Ramos (cell line): ENCODE results near the gene EXTL2.
"Not testable (repeated sequence)": the region's sequence is repeated elsewhere in the genome, so short reads cannot be mapped to it uniquely, and the experiment has no call there.

Experiments
- in situ Hi-C: fragments of 300-500 bp; cut with MboI; formaldehyde crosslinking; loops from one replicate; pipeline ENCODE4 v1.14.3; 2022; ENCODE audit warnings: low sequenced_read_pairs; ENCODE audit not compliant: unreplicated experiment

Gene EXTL2

DNA sequence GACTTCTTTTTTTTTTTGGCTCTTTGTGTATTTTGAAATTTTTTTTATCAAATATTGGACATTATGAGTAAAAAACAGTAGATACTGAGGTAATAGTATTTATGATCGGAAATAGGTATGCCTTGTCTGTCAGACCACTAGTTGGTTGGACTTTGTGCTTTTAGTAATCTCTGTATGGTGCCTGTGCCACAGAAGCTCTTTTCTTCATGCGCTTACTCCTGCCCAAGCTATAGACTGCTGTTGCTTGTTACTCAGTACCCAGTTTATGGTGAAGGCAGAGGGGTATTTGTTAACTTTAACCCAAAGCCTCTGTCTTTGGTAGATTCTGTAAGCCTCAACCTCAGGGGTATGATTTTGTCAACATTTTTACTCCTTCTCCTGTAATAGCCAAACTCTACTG, 9.9 kb upstream of the EXTL2 start:
- in situ Hi-C loops, result no loop called here

DNA sequence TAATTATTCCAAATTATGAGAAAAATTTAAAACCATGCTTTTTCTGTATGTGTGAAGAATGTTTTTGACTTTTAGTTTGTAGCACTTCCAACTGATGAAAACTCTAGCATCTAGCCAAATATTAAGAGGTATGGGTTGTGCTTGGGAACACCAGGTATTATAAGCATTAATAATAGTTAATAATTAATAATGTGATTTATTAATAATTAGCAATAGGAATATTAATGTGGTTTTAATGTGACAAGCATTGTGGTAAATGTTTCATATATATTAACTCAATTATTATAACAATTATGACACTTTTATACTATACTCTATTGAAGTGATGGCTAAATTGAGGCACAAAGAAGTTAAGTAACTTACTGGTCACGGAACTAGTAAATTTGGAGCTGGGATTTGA, 9.1 kb upstream of the EXTL2 start:
- in situ Hi-C loops, result no loop called here

DNA sequence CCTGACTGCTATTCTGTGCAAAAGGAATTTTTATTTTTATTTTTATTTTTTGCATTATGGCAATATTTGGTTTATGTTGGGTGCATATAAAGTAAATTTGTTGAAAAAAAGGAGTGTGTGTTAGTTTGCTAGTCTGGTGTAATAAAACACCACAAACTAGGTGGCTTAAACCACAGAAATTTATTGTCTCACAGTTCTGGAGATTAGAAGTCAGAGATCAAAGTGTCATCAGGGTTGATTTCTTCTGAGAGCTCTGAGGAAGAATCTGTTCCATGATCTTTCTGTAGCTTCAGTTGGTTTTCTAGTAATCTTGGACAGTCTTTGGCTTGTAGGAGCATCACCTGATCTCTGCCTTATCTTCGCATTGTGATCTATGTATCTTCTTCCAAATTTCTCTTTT, 7.7 kb upstream of the EXTL2 start:
- in situ Hi-C loops, result no loop called here

DNA sequence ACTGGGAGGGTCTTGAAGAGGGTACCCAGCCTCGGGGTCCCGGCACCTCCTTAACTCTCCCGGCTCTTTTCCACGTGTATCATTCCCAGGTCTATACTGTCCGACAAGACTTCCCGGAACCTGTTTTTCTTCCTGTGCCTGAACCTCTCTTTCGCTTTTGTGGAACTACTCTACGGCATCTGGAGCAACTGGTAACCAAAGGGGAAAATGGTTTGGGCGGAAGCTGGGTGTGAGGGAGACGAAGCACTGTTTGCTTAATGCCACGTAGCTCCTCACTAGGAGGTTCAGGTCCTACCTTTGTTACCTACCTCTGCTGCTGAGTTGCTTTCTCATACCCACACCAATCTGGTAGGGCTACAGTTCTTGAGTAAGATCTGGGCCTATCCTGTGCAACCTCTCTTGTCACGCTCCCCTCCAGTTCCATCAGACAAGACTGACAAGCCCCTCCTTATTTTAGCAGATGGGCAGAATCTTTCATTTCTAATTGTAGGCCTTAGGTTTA, 1.9 kb upstream of the EXTL2 start:
- in situ Hi-C loops, result no loop called here

DNA sequence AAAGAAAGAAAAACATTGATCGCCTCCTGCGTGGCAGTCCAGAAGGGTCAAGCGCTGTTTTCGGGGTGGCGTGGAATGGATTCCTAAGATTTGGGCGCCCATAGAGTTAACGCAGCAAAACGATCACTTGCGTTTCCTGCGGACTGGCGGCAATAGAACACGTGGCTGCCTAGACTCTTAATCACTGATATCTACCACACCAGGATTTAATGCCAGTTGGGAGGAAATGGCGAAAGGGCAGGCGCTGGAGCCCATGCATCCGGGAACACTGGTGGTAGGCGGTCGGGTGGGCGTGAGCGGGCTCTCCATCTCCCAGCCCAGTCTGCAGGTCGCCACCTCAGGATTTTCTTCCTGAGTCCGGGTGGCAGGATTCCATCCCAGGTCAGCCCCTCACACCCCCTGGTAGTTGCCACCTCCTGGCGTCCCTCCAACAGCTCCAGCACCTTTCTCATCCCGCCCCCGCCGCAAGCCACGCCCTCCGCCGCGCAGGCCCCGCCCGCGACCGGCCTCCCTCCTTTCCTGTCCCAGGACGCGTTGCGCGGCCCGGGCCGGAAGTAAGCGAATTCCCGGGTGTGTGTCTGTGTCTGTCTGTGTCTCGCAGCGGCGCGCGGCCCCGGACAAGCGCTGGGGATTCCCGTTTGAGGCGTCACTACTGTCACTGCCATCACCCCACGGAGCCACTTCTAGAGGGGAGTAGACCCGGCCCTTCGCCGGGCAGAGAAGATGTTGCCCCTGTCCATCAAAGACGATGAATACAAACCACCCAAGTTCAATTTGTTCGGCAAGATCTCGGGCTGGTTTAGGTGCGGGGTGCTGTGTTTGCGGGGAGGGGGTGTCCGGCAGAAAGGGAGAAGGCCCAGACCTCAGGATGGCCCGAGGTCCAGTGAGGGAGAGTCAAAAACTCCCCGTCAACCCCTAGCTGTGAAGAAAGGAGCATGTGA, 1.2 kb upstream of the EXTL2 start, which contains the start of gene SLC30A7:
Gene SLC30A7, plus strand, starts transcription at position 551 of the 941 bp plus-strand sequence. Its CDS starts 173 bp downstream, at position 724.
- in situ Hi-C loops, result no loop called here

DNA sequence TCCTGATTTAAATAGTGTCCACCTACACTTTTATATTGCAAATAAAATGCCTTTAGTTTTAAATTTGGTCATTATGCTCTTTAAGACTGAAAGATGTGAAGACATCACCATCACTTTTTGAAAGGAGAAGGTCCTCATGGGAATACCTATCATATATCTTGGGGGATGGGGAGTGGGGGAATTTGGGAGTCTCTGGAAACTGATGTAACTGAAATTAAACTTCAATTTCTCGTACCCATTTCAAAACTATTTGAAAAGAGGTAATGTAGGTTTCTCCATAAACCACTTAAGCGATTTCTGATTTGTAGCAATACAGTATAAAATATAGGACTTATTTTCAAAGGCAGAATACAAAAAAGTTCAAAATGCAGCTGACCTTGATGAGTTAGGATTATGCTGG, 924 bp downstream of the EXTL2 start:
- in situ Hi-C loops, result no loop called here

DNA sequence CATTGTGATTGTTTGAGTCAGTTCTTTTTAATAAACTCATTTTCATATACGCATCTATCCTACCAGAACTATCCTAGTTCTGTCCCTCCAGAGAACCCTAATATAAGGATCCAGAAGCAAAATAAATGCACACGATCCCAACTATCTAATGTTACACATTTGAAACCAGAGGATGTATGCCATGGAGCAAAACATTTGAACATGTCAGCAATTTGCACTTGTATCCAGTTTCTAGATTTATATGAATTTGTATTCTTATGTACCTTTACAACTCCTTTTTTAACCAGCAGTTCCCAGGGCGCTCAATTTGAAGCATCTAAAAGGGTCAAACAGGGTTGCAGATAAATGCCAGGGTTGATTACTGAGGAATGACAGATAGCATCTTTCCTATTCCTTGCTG, 2.1 kb downstream of the EXTL2 start:
- in situ Hi-C loops, result no loop called here

DNA sequence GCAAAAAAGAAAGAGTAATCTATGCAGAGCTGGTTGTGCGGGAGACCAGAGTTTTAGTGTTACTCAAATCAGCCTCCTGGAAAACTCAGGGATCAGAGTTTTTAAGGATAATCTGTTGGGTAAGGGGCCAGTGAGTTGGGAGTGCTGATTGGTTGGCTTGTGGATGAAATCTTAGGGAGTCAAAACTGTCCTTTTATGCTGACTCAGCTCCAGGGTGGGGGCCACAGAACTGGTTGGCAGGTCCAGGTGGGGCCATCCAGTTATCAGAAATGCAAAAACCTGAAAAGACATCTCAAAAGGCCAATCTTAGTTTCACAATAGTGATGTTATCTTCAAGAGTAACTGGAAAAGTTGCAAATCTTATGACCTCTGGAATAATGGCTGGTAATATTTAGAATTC, 3.3 kb downstream of the EXTL2 start:
- in situ Hi-C loops, result no loop called here

DNA sequence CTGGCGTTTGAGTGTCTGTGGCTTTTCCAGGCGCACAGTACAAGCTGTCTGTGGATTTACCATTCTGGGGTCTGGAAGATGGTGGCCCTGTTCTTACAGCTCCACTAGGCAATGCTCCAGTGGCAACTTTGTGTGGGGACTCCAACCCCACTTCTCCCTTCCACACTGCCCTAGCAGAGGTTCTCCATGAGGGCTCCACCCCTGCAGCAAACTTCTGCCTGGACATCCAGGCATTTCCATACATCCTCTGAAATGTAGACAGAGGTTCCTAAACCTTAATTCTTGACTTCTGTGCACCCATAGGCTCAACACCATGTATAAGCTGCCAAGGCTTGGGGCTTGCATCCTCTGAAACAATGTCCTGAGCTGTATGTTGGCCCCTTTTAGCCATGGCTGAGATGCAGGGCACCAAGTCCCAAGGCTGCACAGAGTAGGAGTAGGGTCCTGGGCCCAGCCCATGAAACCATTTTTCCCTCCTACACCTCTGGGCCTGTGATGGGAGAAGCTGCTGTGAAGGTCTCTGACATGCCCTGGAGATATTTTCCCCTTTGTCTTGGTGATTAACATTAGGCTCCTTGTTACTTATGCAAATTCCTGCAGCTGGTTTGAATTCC, 4.7 kb downstream of the EXTL2 start:
- in situ Hi-C loops, result not testable (repeated sequence)

DNA sequence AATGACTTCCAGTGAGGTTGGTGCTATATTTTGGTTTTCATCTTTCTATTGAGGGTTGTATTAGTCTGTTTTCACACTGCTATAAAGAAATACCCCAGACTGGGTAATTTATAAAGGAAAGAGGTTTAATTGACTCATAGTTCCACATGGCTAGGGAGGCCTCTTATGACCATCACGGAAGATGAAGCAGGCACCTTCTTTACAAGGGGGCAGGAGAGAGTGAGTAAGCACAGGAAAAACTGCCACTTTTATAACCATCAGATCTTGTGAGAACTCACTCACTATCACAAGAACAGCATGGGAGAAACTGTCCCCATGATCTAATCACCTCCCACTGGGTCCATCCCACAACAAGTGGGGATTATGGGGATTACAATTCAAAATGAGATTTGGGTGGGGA, 5.6 kb downstream of the EXTL2 start:
- in situ Hi-C loops, result not testable (repeated sequence)

DNA sequence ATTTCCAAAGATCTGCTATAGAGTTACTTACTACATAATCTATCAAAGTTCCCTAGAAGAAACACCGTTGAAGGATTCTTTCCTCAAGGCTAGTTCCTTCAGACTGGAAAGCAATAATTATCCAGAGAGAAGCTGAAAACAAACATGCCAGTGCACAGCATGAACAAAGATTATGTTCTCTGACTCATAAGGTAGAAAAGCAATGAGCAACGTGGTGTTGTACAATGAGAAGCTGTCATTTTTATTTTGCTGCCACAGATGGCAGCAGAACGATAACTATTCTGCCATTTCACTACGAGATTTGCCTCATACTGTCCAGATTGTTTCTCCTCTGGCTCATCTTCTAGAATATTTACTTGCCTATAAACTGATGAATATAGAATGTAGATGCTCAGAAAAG, 10.7 kb downstream of the EXTL2 start:
- in situ Hi-C loops, result no loop called here

DNA sequence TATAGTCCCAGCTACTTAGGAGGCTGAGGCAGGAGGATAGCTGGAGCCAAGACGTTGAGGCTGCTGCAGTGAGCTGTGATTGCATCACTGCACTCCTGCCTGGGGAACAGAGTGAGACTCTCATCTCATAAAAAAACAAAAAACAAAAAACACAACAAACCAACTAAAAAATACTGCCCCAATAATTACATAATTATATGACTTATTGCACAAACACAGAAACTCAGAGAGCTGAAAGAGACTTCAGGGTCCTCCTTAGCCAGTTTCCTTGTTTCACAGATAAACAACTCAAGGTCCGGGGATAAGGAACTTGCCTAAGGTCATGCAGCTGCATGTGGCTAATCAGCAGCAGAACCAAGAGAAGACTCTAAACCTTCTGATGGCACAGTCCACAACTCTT, 11.9 kb downstream of the EXTL2 start:
- in situ Hi-C loops, result no loop called here

DNA sequence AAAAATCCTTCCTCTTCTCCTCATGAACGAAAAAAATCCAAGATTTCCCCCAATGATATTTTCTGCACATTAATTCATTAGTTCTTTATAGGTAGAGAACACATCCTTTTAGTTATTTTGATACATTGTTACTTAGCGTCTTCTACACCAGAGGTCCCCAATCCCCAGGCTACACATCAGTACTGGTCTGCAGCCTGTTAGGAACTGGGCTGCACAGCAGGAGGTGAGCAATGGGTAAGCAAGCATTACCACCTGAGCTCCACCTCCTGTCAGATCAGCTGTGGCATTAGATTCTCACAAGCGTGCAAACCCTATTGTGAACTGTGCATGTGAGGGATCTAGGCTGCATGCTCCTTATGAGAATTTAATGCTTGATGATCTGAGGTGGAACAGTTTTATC, 13.0 kb downstream of the EXTL2 start:
- in situ Hi-C loops, result no loop called here

DNA sequence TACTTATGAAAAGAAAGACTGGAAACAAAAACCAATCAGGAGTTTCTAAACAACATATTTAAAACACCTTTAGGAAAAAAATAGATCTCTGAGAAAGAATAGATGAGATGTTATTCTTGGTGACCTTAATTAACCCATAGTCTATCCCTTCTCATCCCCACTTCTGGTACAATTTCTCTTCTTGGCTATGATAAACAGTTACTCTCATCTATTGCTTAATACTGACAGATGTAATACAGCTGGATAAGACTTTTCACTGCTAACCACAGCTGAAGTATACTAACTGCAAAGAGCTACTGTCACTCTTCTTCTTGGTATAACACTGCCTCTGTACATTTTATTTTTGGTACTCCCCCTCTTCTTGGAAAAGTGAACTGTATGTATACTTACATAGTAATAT, 15.2 kb downstream of the EXTL2 start:
- in situ Hi-C loops, result no loop called here

DNA sequence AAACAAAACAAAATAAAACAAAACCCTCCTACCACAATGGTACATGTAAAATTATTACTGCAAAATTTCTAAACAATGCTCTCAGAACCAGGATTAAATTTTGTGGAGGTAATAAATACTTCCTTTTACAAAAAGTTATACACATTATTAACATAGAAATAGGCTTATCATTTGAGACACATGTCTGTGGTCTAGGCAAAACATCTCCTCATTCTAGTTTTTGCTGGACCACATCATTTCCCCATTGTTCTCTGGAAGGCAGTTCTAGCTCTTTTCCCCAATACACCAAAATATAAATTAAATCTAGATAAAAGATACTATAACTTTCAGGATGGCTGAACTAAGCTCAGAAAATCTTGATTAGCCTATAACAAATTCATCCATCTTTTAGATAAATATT, 18.4 kb downstream of the EXTL2 start:
- in situ Hi-C loops, result no loop called here

DNA sequence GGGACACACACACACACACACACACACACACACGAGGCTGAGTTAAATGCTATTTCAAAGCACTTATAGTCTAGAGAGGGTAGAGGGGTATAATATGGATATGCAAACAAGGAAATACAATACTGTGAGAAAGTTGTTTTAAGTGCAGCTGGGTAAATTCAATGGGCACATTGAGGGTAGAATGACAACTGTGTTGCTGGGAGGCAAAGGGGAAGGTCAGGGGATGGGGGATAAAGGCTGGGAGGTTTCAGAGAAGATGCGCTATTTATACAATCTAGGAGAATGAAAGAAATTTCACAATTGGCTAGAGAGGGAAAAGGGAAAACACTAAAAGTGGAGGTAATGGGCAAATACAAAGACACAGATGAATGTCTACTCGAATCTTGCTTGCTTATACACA, 19.4 kb downstream of the EXTL2 start:
- in situ Hi-C loops, result no loop called here

DNA sequence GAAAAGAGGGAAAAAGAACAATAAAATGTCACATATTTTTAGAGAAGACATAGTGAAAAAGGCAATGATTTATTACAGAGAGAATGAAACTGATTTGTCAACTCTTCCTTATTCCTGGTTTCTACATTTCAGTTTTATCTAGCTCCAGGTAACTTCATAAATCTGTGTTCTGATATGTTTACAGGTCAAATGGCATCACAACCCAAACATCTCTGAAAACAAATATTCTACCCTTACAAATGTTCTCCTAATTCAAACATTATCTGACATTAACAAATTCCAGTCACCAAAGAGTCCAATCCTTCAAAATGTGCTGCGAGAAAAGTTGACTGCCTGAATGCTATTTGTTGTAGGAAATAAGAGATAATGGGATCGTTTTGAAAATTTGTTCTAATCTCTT, 20.2 kb downstream of the EXTL2 start:
- in situ Hi-C loops, result loop anchor here (25.0 kb wide), 1 partner anchor 1062 kb away; no protein-coding TSS in a partner anchor

DNA sequence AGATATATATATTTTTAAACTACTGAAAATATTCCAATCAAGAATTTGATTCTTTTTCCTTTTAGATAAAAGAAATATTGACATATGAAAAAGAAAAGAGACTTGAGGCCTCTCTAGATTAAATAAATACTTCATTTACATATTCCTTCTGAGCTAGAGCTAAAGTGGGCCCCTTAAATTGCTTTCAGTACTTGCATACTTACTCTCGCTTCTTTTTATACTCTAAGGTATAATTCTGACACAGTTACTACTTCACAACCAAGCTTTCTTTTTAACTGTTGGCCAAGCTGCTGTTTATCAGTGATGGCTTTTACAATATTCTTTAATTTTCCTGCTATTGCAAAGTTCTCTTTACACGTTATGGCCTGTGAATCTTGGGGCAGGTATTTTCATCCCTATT, 24.6 kb downstream of the EXTL2 start:
- in situ Hi-C loops, result loop anchor here (10.0 to 25.0 kb wide), 2 partner anchors 405 to 1058 kb away; no protein-coding TSS in a partner anchor

DNA sequence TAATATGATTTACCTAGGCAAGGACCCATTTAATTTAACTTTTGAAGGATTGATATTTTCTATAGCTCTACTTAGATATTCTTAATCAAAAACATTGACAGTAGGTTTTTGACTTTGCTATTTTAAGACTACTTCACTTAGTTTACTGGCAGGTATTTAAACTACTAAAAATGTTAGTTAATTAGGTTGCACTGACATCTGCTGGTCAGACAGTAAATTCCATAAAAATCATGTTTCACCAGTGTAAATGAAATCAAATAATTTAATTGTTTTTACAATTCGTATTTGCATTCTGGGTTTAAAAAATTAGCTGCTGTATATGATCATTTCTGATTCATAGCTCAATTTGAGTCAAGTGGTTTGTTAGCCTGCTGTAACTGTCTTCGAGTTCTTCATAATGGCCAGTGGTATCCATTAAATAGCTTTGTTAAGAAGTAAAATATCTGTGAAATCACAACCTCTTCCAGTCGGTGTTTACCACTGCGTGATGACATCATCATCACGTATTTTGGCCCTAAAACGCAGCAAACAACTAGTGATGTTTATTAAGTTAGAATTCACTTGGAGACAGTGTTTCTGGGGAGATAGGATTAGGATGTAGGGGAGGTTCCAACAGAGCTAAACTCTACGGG, 26.2 kb downstream of the EXTL2 start:
- in situ Hi-C loops, result loop anchor here (10.0 to 25.0 kb wide), 2 partner anchors 404 to 1056 kb away; no protein-coding TSS in a partner anchor

DNA sequence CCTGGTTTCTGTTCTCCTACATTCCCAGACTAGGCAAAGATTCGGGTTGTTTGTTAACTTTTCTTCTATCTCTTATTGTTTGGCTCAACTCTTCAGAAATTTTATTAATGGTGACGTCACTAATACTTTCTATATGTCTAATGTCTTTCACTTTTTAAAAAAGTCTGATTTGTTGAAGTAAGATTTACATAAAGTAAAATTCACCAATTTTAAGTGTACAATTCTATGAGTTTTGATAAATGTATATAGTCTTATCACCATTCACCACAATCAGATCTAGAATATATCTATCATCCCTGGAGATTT, 27.8 kb downstream of the EXTL2 start:
- in situ Hi-C loops, result loop anchor here (10.0 to 25.0 kb wide), 2 partner anchors 402 to 1055 kb away; no protein-coding TSS in a partner anchor
